HCT116 (cell line): ENCODE measurements around the gene PLD4. TPM values are rescaled to one million over a fixed set of nuclear protein-coding genes. Genes with fewer than 3 reads are reported as not detected.

Experiments used
- ATAC-seq: fragments of 200-7000 bp; cut with Tn5 transposase; 2 replicates; pipeline ENCODE4 v1.9.1; 2020; ENCODE audit warnings: mild to moderate bottlenecking, moderate library complexity
- BruUV-seq: library from RNA; stranded (reverse); fragments of 400-500 nt; replicated peaks from 2 replicates; lab custom pipeline; 2021; lab: Mats Ljungman, UMichigan
- CTCF ChIA-PET: fragments of 300-600 bp; sonication (Branson Sonifier 250); formaldehyde crosslinking; loops from one replicate; lab custom pipeline; 2021; ENCODE audit warnings: antibody characterized with exemption; lab: Charles Lee
- POLR2A ChIA-PET: fragments of 300-600, 350-600 bp; sonication (Branson Sonifier 250); formaldehyde crosslinking; loops from one replicate; lab custom pipeline; 2021; ENCODE audit warnings: antibody characterized with exemption; lab: Charles Lee
- RAD21 ChIA-PET, 2 experiments: fragments of 300-600 bp; sonication (Branson Sonifier 250); formaldehyde crosslinking; loops; one replicate each; lab custom pipeline; 2023; ENCODE audit warnings: low total read pairs in 2 of 2; ENCODE audit not compliant: uncharacterized antibody in 2 of 2, unreplicated experiment in 2 of 2, low non-redundant PET in 1 of 2; lab: Charles Lee
- DNase-seq: peaks from one replicate; pipeline ENCODE4 v3.0.0-alpha.2; 2010; ENCODE audit warnings: low read depth, low spot score
- H2AFZ ChIP-seq: fragments of 200-600 bp; shearing (Covaris generic), sonication (generic); 2 replicates; pipeline ENCODE4 v1.6.1; 2017; ENCODE audit warnings: low read depth, mixed run types, mixed read lengths, antibody characterized with exemption, low read length; ENCODE audit not compliant: poor library complexity, severe bottlenecking
- H3K27ac ChIP-seq: 2 replicates; pipeline ENCODE4 v1.5.1; 2012; ENCODE audit warnings: low read depth, low read length
- H3K27me3 ChIP-seq: fragments of 200-600 bp; sonication (generic); 2 replicates; pipeline ENCODE4 v1.6.1; 2016; ENCODE audit warnings: mixed run types, low read length, mixed read lengths; ENCODE audit not compliant: insufficient read depth
- H3K36me3 ChIP-seq, 2 experiments: fragments of 200-500 bp in 1 of 2; fragments of 200-600 bp in 1 of 2; sonication (Bioruptor generic) in 1 of 2; sonication (generic) in 1 of 2; 2 replicates each; pipeline versions ENCODE4 v1.5.1 to v1.6.1; 2014 to 2016; ENCODE audit warnings: low read length in 2 of 2, inconsistent platforms in 1 of 2, mixed read lengths in 1 of 2, mixed run types in 1 of 2; ENCODE audit not compliant: insufficient read depth in 2 of 2, control insufficient read depth in 1 of 2
- H3K4me1 ChIP-seq, 2 experiments: fragments of 200-600 bp in 1 of 2; sonication (generic) in 1 of 2; 2 replicates each; pipeline versions ENCODE4 v1.5.1 to v1.6.1; 2012 to 2017; ENCODE audit warnings: low read length in 2 of 2, inconsistent platforms in 1 of 2, mild to moderate bottlenecking in 1 of 2, mixed read lengths in 1 of 2, mixed run types in 1 of 2, moderate library complexity in 1 of 2; ENCODE audit not compliant: insufficient read depth in 2 of 2, control insufficient read depth in 1 of 2
- H3K4me2 ChIP-seq: fragments of 200-600 bp; sonication (generic); 2 replicates; pipeline ENCODE4 v1.6.1; 2017; ENCODE audit warnings: mixed run types, low read length, mixed read lengths
- H3K4me3 ChIP-seq, 2 experiments: fragments of 200-600 bp in 1 of 2; sonication (generic) in 1 of 2; replicated peaks in 1 of 2; 2 replicates each; pipeline ENCODE4 v1.5.1; 2011 to 2016; ENCODE audit warnings: low read length in 2 of 2, control low read depth in 1 of 2, low read depth in 1 of 2, mild to moderate bottlenecking in 1 of 2, mixed read lengths in 1 of 2, mixed run types in 1 of 2
- H3K79me2 ChIP-seq: fragments of 200-600 bp; sonication (generic); 2 replicates; pipeline ENCODE4 v1.6.1; 2017; ENCODE audit warnings: mild to moderate bottlenecking, mixed run types, low read length, moderate library complexity, mixed read lengths; ENCODE audit not compliant: insufficient read depth
- H3K9ac ChIP-seq: fragments of 200-600 bp; sonication (generic); 2 replicates; pipeline ENCODE4 v1.6.1; 2016; ENCODE audit warnings: low read length, mixed read lengths
- H3K9me2 ChIP-seq: fragments of 200-600 bp; sonication (generic), shearing (Covaris generic); 2 replicates; pipeline ENCODE4 v1.6.1; 2017; ENCODE audit warnings: mixed run types, mild to moderate bottlenecking, moderate library complexity; ENCODE audit not compliant: insufficient read depth
- H3K9me3 ChIP-seq, 2 experiments: fragments of 200-500 bp in 1 of 2; fragments of 200-600 bp in 1 of 2; sonication (Bioruptor generic) in 1 of 2; sonication (generic) in 1 of 2; 2 replicates each; pipeline ENCODE4 v1.6.1; 2014 to 2017; ENCODE audit warnings: low read length in 2 of 2, mixed read lengths in 2 of 2, inconsistent platforms in 1 of 2, low read depth in 1 of 2, mild to moderate bottlenecking in 1 of 2, mixed run types in 1 of 2, moderate library complexity in 1 of 2; ENCODE audit not compliant: control insufficient read depth in 1 of 2, insufficient read depth in 1 of 2
- H4K20me1 ChIP-seq: fragments of 200-600 bp; sonication (generic), shearing (Covaris generic); 2 replicates; pipeline ENCODE4 v1.6.1; 2017; ENCODE audit warnings: mixed run types, mild to moderate bottlenecking, moderate library complexity; ENCODE audit not compliant: insufficient read depth
- CEBPB ChIP-seq: IDR thresholded peaks from 2 replicates; pipeline ENCODE4 v1.6.1; 2012; ENCODE audit warnings: low read depth
- EGR1 ChIP-seq: IDR thresholded peaks from 2 replicates; pipeline ENCODE4 v1.6.1; 2012; ENCODE audit warnings: low read depth
- EZH2 ChIP-seq: fragments of 200-600 bp; sonication (generic); IDR thresholded peaks from 2 replicates; pipeline ENCODE4 v1.6.1; 2017; ENCODE audit warnings: antibody characterized with exemption, mixed run types
- FOSL1 ChIP-seq: IDR thresholded peaks from 2 replicates; pipeline ENCODE4 v1.6.1; 2012; ENCODE audit warnings: low read depth
- POLR2A ChIP-seq: IDR thresholded peaks from 2 replicates; pipeline ENCODE4 v1.7.0; 2011; ENCODE audit warnings: borderline replicate concordance; ENCODE audit not compliant: insufficient read depth, insufficient read length; ENCODE audit errors: extremely low read depth
- POLR2AphosphoS5 ChIP-seq: IDR thresholded peaks from 2 replicates; pipeline ENCODE4 v1.6.1; 2011; ENCODE audit warnings: mild to moderate bottlenecking, low read depth, low read length, moderate library complexity
- RAD21 ChIP-seq: IDR thresholded peaks from 2 replicates; pipeline ENCODE4 v1.6.1; 2012; ENCODE audit warnings: low read depth, mild to moderate bottlenecking
- SP1 ChIP-seq: IDR thresholded peaks from 2 replicates; pipeline ENCODE4 v1.6.1; 2012; ENCODE audit warnings: low read depth
- YY1 ChIP-seq: IDR thresholded peaks from 2 replicates; pipeline ENCODE4 v1.6.1; 2011; ENCODE audit warnings: low read length, low read depth, moderate library complexity, mild to moderate bottlenecking; ENCODE audit not compliant: insufficient replicate concordance; ENCODE audit errors: extremely low read depth
- ZFX ChIP-seq: fragments of 450-650 bp; IDR thresholded peaks from 2 replicates; pipeline ENCODE4 v1.6.1; 2017
- intact Hi-C: fragments of 100-400 bp; cut with micrococcal nuclease; formaldehyde crosslinking; loops from 2 replicates; pipeline ENCODE4 v1.10.0; 2022
- total RNA-seq: library from RNA; stranded (reverse); gene quantifications from one replicate; pipeline ENCODE4 v1.2.1, GENCODE V29; 2021; ENCODE audit not compliant: unreplicated experiment

The PLD4 gene
- total RNA-seq, 1 experiment from 2014 or later, result 0.12 TPM

- Histone ChIP-seq H3K9me2 (no peaks in the 10 kb centered on the region), H4K20me1 (no peaks in the 10 kb centered on the region), H3K27ac (no peak overlapping the region), H3K36me3 (0 out of 4 replicates have a peak, but pooled peaks cover 0 to 3% of the 10 kb centered on the region in 2 experiments), H3K4me3 (no peak overlapping the region), H3K9me3 (no peaks in the 10 kb centered on the region), H3K79me2 (no peaks in the 10 kb centered on the region), H3K4me1 (peaks cover 0 to 8% of the 10 kb centered on the region in 2 experiments; a peak in 1 of 4 replicates), H3K4me2 (no peak overlapping the region), H3K27me3 (no peaks in the 10 kb centered on the region), H3K9ac (no peak overlapping the region), H2AFZ (no peak overlapping the region)
- RAD21 ChIA-PET, result interaction anchor here in 1 of 2 experiments (1.4 kb wide), 1 partner anchor 73 kb away, joined by 4 read pairs; no protein-coding TSS in a partner anchor
- no TSS peak for BruUV-seq
- ATAC-seq, result no peak
- no peak for DNase-seq
- TF ChIP-seq YY1 (no peak), ZFX (no peak)
- POLR2A ChIA-PET, result no interaction called here
- intact Hi-C loops, result loop anchor here (2.0 kb wide), 1 partner anchor 75 kb away; no protein-coding TSS in a partner anchor
- CTCF ChIA-PET, result interaction anchor here (1.5 to 1.6 kb wide), 2 partner anchors 16 to 76 kb away, joined by 4 read pairs; no protein-coding TSS in a partner anchor
Measured at GRCh38 chr14:104897330-104898194, 27.1 kb upstream of the PLD4 start.

DNA sequence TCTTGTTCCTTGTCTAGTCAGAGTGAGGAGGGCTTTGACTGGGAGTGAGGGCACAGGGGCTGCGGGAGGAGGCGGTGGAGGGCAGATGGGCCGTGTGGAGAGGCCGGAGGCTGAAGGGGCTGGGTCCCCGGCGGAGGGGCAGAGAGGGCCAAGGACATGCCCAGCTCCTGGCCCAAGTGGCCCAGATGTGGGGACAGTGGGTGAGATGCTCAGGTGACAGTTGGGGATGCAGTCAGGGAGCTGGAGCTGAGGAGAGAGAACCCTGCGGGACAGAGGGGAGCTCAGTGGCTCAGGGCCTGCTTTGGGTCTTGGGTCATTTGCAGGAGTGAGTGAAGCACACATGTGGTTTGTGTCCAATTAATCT lies 26.5 kb upstream of the PLD4 start:
- BruUV-seq, result no TSS peak
- CTCF ChIA-PET, result no interaction called here
- no peak for TF ChIP-seq FOSL1
- no peak for TF ChIP-seq SP1
- no peak for TF ChIP-seq CEBPB
- no peak for TF ChIP-seq EZH2
- TF ChIP-seq RAD21, result no peak
- no peak for TF ChIP-seq POLR2AphosphoS5
- no peak for TF ChIP-seq YY1
- TF ChIP-seq EGR1, result no peak
- no peak for TF ChIP-seq POLR2A
- TF ChIP-seq, all 23 proteins: peak for 0
- H3K27ac ChIP-seq, result no peak overlapping the region
- peaks cover 0 to 8% of the 10 kb centered on the region in 2 experiments; a peak in 1 of 4 replicates for H3K4me1 ChIP-seq
- H3K9me3 ChIP-seq, result no peaks in the 10 kb centered on the region
- POLR2A ChIA-PET, result no interaction called here
- 0 out of 4 replicates have a peak, but pooled peaks cover 0 to 1% of the 10 kb centered on the region in 2 experiments for H3K36me3 ChIP-seq
- no peak overlapping the region for H3K4me3 ChIP-seq
- no peak for DNase-seq
- no peak for ATAC-seq
- intact Hi-C loops, result no loop called here
- H3K27me3 ChIP-seq, result no peaks in the 10 kb centered on the region
- RAD21 ChIA-PET, result no interaction called here
- H3K4me2 ChIP-seq, result no peak overlapping the region
- no peak overlapping the region for H3K9ac ChIP-seq
- H3K9me2 ChIP-seq, result no peaks in the 10 kb centered on the region
- H4K20me1 ChIP-seq, result no peaks in the 10 kb centered on the region
- no peaks in the 10 kb centered on the region for H3K79me2 ChIP-seq
- H2AFZ ChIP-seq, result no peak overlapping the region
